A549 (cell line): ENCODE measurements around the gene HMGN1. TPM values are rescaled to one million over a fixed set of nuclear protein-coding genes. Genes with fewer than 3 reads are reported as not detected.

ENCODE experiments used
- ATAC-seq, 2 experiments: fragments of 200-7000 bp in 1 of 2; fragments of >200 bp in 1 of 2; cut with Nextera tagmentation in 1 of 2; cut with Tn5 transposase in 1 of 2; 3 replicates each; pipeline versions ENCODE4 v1.8.0 to v1.9.1; 2018 to 2020; ENCODE audit warnings: mild to moderate bottlenecking in 1 of 2, moderate library complexity in 1 of 2
- CTCF ChIA-PET: fragments of 300-600 bp; sonication (Branson Sonifier 250); formaldehyde crosslinking; extraction: SDS; loops from one replicate; lab custom pipeline; 2021; ENCODE audit warnings: antibody characterized with exemption, inconsistent platforms; lab: Yijun Ruan, JAX
- POLR2A ChIA-PET: fragments of 350-600 bp; formaldehyde crosslinking; extraction: SDS; loops from one replicate; lab custom pipeline; 2021; ENCODE audit warnings: antibody characterized with exemption, inconsistent platforms; lab: Yijun Ruan, JAX
- DNase-seq, 2 experiments: peaks; one replicate each; pipeline versions ENCODE4 v3.0.0 to v3.0.0-alpha.2; 2011 to 2016; ENCODE audit warnings: low read depth in 1 of 2, low spot score in 1 of 2
- FAIRE-seq: peaks from 2 replicates; lab custom pipeline; 2011; peaks lifted over from hg19 to GRCh38; lab: Jason Lieb, UNC
- H3K27ac ChIP-seq, 2 experiments: fragments of >200 bp; sonication (Bioruptor Twin); formaldehyde crosslinking; 3 replicates each; pipeline ENCODE4 v1.5.1; 2016 to 2017
- H3K4me1 ChIP-seq: fragments of >200 bp; sonication (Bioruptor Twin); formaldehyde crosslinking; 3 replicates; pipeline ENCODE4 v1.6.1; 2016
- H3K4me2 ChIP-seq: fragments of >200 bp; sonication (Bioruptor Twin); formaldehyde crosslinking; 3 replicates; pipeline ENCODE4 v1.6.1; 2016
- H3K4me3 ChIP-seq: fragments of >200 bp; sonication (Bioruptor Twin); formaldehyde crosslinking; 3 replicates; pipeline ENCODE4 v1.5.1; 2016
- H3K9me3 ChIP-seq: fragments of >200 bp; sonication (Bioruptor Twin); formaldehyde crosslinking; 3 replicates; pipeline ENCODE4 v1.6.1; 2016
- ATOH8 ChIP-seq: fragments of 250-450 bp; sonication (Bioruptor Pico); IDR thresholded peaks from 2 replicates; pipeline ENCODE4 v1.5.0; 2020; ENCODE audit warnings: low read depth, mild to moderate bottlenecking, moderate library complexity
- BCL3 ChIP-seq: fragments of >200 bp; sonication (Bioruptor Twin); formaldehyde crosslinking; IDR thresholded peaks from 3 replicates; pipeline ENCODE4 v1.6.1; 2016
- CBX2 ChIP-seq: fragments of 200-600 bp; sonication (generic); IDR thresholded peaks from 2 replicates; pipeline ENCODE4 v1.6.1; 2016; ENCODE audit warnings: low read depth, mild to moderate bottlenecking, borderline replicate concordance
- CTCF ChIP-seq: fragments of >200 bp; sonication (Bioruptor Twin); formaldehyde crosslinking; IDR thresholded peaks from 3 replicates; pipeline ENCODE4 v1.5.1; 2016
- E2F6 ChIP-seq: IDR thresholded peaks from 2 replicates; pipeline ENCODE4 v1.6.1; 2012; ENCODE audit warnings: low read depth, borderline replicate concordance
- EHMT2 ChIP-seq: fragments of 200-600 bp; sonication (generic); IDR thresholded peaks from 2 replicates; pipeline ENCODE4 v1.6.1; 2016; ENCODE audit warnings: antibody characterized with exemption, low read depth, mild to moderate bottlenecking, moderate library complexity
- ELK1 ChIP-seq: fragments of 150-350 bp; IDR thresholded peaks from 2 replicates; pipeline ENCODE4 v1.6.1; 2014; ENCODE audit warnings: low read depth, mild to moderate bottlenecking, low read length
- FOSB ChIP-seq: fragments of 250-450 bp; sonication (Bioruptor Pico); IDR thresholded peaks from 2 replicates; pipeline ENCODE4 v1.5.0; 2020; ENCODE audit warnings: mild to moderate bottlenecking, moderate library complexity
- FOXS1 ChIP-seq: fragments of 250-450 bp; sonication (Bioruptor Pico); IDR thresholded peaks from 2 replicates; pipeline ENCODE4 v1.5.0; 2020; ENCODE audit warnings: mild to moderate bottlenecking, moderate library complexity
- HEYL ChIP-seq: fragments of 250-450 bp; sonication (Bioruptor Pico); IDR thresholded peaks from 2 replicates; pipeline ENCODE4 v1.8.0; 2021; ENCODE audit warnings: mild to moderate bottlenecking, moderate library complexity
- HOXB13 ChIP-seq: fragments of 250-450 bp; sonication (Bioruptor Pico); IDR thresholded peaks from 2 replicates; pipeline ENCODE4 v1.5.0; 2020; ENCODE audit warnings: low read depth, mild to moderate bottlenecking, moderate library complexity
- MAZ ChIP-seq: fragments of 150-350 bp; IDR thresholded peaks from 2 replicates; pipeline ENCODE4 v1.6.1; 2014; ENCODE audit warnings: antibody characterized with exemption, low read depth, low read length, borderline replicate concordance
- NFE2L2 ChIP-seq: fragments of 150-350 bp; conservative IDR thresholded peaks from 2 replicates; pipeline ENCODE4 v1.6.1; 2014; ENCODE audit warnings: low read length
- NPAS2 ChIP-seq: fragments of 250-450 bp; sonication (Bioruptor Pico); IDR thresholded peaks from 2 replicates; pipeline ENCODE4 v1.8.0; 2022; ENCODE audit warnings: mild to moderate bottlenecking, moderate library complexity, borderline replicate concordance
- NR3C1 ChIP-seq: fragments of >200 bp; sonication (Bioruptor Twin); formaldehyde crosslinking; IDR thresholded peaks from 3 replicates; pipeline ENCODE4 v1.6.1; 2017
- POLR2A ChIP-seq: IDR thresholded peaks from 2 replicates; pipeline ENCODE4 v1.6.1; 2012; ENCODE audit warnings: mild to moderate bottlenecking, low read length
- POLR2AphosphoS2 ChIP-seq: conservative IDR thresholded peaks from 2 replicates; pipeline ENCODE4 v1.6.1; 2012; ENCODE audit warnings: low read length, improper control_type of control experiment, inconsistent platforms
- REST ChIP-seq: fragments of 200-600 bp; sonication (generic); IDR thresholded peaks from 2 replicates; pipeline ENCODE4 v1.6.1; 2016; ENCODE audit warnings: antibody characterized with exemption, mild to moderate bottlenecking, moderate library complexity
- SMC3 ChIP-seq: fragments of >200 bp; sonication (Bioruptor Twin); formaldehyde crosslinking; IDR thresholded peaks from 3 replicates; pipeline ENCODE4 v1.6.1; 2018; ENCODE audit warnings: inconsistent platforms
- TP53 ChIP-seq: fragments of 250-450 bp; sonication (Bioruptor Pico); IDR thresholded peaks from 2 replicates; pipeline ENCODE4 v1.5.0; 2021; ENCODE audit warnings: mild to moderate bottlenecking, moderate library complexity
- WGBS: methylation state at CpG from one replicate; pipeline ENCODE4 v1.1.6; 2017; ENCODE audit errors: missing lambda C conversion rate; 5-methylcytosine and 5-hydroxymethylcytosine counted together
- polyA plus RNA-seq, 4 experiments: library from polyadenylated mRNA; depleted of rRNA in 3 of 4; stranded (reverse); fragments of >200 nt; fragmentation: RNase III in 1 of 4; extraction: RNeasy Plus Mini Kit Qiagen cat#74134 plus additional on column Dnase treatment in 1 of 4; gene quantifications; 2 replicates in 3 of 4; 3 replicates in 1 of 4; pipeline ENCODE4 v1.2.3, GENCODE V29; 2011 to 2017

Gene HMGN1
- polyA plus RNA-seq, 2 of the 4 experiments (the other 2 are of a cell fraction) = 222 to 269 TPM

- 57% methylated on average over 4 of the region's 4 CpGs for WGBS
- CTCF ChIA-PET = no interaction called here
- Histone ChIP-seq H3K4me1 (no peaks in the 10 kb centered on the region), H3K27ac (no peak overlapping the region), H3K4me2 (no peak overlapping the region), H3K9me3 (no peaks in the 10 kb centered on the region), H3K4me3 (no peak overlapping the region)
- TF ChIP-seq CBX2 (no peak), ATOH8 (CRISPR knock-in tag) (no peak), SMC3 (no peak), POLR2A (no peak), TP53 (no peak), NR3C1 (no peak), ELK1 (no peak), NPAS2 (CRISPR knock-in tag) (no peak), FOXS1 (CRISPR knock-in tag) (no peak), NFE2L2 (no peak), E2F6 (no peak), HEYL (CRISPR knock-in tag) (no peak), BCL3 (no peak), EHMT2 (no peak), CTCF (no peak), FOSB (CRISPR knock-in tag) (no peak), POLR2AphosphoS2 (no peak), HOXB13 (CRISPR knock-in tag) (no peak), REST (no peak), MAZ (no peak)
- DNase-seq (no peak), ATAC-seq (no peak), FAIRE-seq (no peak)
- POLR2A ChIA-PET = interaction anchor here (1.0 kb wide), 1 partner anchor 14 kb away, joined by 3 read pairs; a partner anchor contains a TSS
Observed at GRCh38 chr21:39366563-39366962, 17.7 kb upstream of the HMGN1 start.
